ENCODE data around the gene GTPBP3. TPM values are rescaled to one million over a fixed set of nuclear protein-coding genes. Genes with fewer than 3 reads are reported as not detected.
A peak's percentile ranks its signal among the peaks of the same experiment; 100 is the strongest.

The GTPBP3 gene
- total and polyA plus RNA-seq, 2 of the 13 experiments (the other 11 are each of a cell fraction or from before 2014, with no cell fraction given), result 17.5 to 30.0 TPM

GRCh38 chr19:17331045-17331558 lies 6.3 kb upstream of the GTPBP3 start (continued):
- no peak for TF ChIP-seq MIER2 (CRISPR knock-in tag; IDR thresholded peaks at IDR 0.05)
- TF ChIP-seq THAP9 (CRISPR knock-in tag; IDR thresholded peaks at IDR 0.05; ENCODE audit: borderline replicate concordance), result no peak

- in situ Hi-C loops (cut with HindIII; ENCODE audit: extremely low pct_ligation_motif_present, low pct_unique_long_range_greater_than_20kb), result no loop called here
- WGBS (ENCODE audit: low lambda C conversion rate), result 94% methylated on average over 8 of the region's 8 CpGs
These were observed 5.0 kb upstream of the GTPBP3 start for GRCh38 chr19:17332360-17332676.

More at GRCh38 chr19:17332360-17332676, 5.0 kb upstream of the GTPBP3 start:
- FAIRE-seq, result no peak
- H2AFZ ChIP-seq (ENCODE audit: low read length), result no peak overlapping the region
- no peak for DNase-seq (ENCODE audit: low spot score)
- ChIA-PET POLR2A (interaction anchor here (0.6 to 3.7 kb wide), 11 partner anchors 8 to 527 kb away, joined by 3 to 37 read pairs (median 5); partner anchors contain the start of genes BST2, DDA1, MRPL34 and MVB12A), CTCF (ENCODE audit: low intra/inter-chr PET ratio, low total read pairs) (no interaction called here)
- no peak for ATAC-seq
- H3K36me3 ChIP-seq (replicated peaks in 1 of 2; ENCODE audit: control insufficient read depth in 1 of 2, insufficient read depth in 2 of 2, low read length in 2 of 2), result no peaks in the 10 kb centered on the region
- no peak overlapping the region for H3K4me2 ChIP-seq (ENCODE audit: low read depth, low read length)
- H3K27me3 ChIP-seq (ENCODE audit: control insufficient read depth in 1 of 2, insufficient read depth in 2 of 2, low read length in 2 of 2), result no peaks in the 10 kb centered on the region; a peak in 1 of 5 replicates
- H3K79me2 ChIP-seq (ENCODE audit: insufficient read depth, low read length), result no peaks in the 10 kb centered on the region
- peak in 1 of 2 experiments; percentile 76 for TF ChIP-seq REST (IDR thresholded peaks at IDR 0.05; ENCODE audit: borderline replicate concordance in 1 of 2, low read depth in 1 of 2, low read length in 2 of 2)
- TF ChIP-seq HMGXB4 (CRISPR knock-in tag; IDR thresholded peaks at IDR 0.05; ENCODE audit: borderline replicate concordance in 1 of 2, low read depth in 1 of 2), result no peak
- H3K27ac ChIP-seq (ENCODE audit: extremely low read length, insufficient read depth, low read length), result no peak overlapping the region
- no peak overlapping the region for H3K4me3 ChIP-seq (replicated peaks in 1 of 3; ENCODE audit: insufficient read depth in 1 of 3, low read depth in 2 of 3, low read length in 3 of 3)
- no peaks in the 10 kb centered on the region for H3K9me3 ChIP-seq (ENCODE audit: low read length)
- H3K4me1 ChIP-seq (ENCODE audit: insufficient read depth, low read length), result peaks cover 39% of the 10 kb centered on the region
- no peak overlapping the region for H3K9ac ChIP-seq (ENCODE audit: insufficient read depth, low read depth, low read length)
- no TSS peak for BruUV-seq (replicated peaks)
- no peaks in the 10 kb centered on the region for H4K20me1 ChIP-seq (ENCODE audit: insufficient read depth, low read length)
- intact Hi-C loops (cut with micrococcal nuclease; ENCODE audit: unreplicated experiment), result no loop called here
